H1 (cell line): Measurements from ENCODE around the gene NUBPL. TPM values are rescaled to one million over a fixed set of nuclear protein-coding genes. Genes with fewer than 3 reads are reported as not detected.

Experiments used
- CTCF ChIA-PET: fragments of 300-600 bp; sonication (Branson Sonifier 250); formaldehyde crosslinking; loops from one replicate; lab custom pipeline; 2021; ENCODE audit not compliant: partially characterized antibody; lab: Charles Lee
- POLR2A ChIA-PET: fragments of 300-600 bp; sonication (Branson Sonifier 250); formaldehyde crosslinking; loops from one replicate; lab custom pipeline; 2021; ENCODE audit warnings: inconsistent platforms; ENCODE audit not compliant: partially characterized antibody; lab: Charles Lee
- DNase-seq, 2 experiments: peaks; one replicate each; pipeline versions ENCODE4 v3.0.0 to v3.0.0-alpha.2; 2010 to 2022; ENCODE audit warnings: low spot score in 2 of 2, low read depth in 1 of 2, mixed read lengths in 1 of 2
- FAIRE-seq: peaks from 2 replicates; lab custom pipeline; 2011; peaks lifted over from hg19 to GRCh38; lab: Jason Lieb, UNC
- H2AFZ ChIP-seq: 2 replicates; pipeline ENCODE4 v1.8.1; 2012; ENCODE audit warnings: low read length, inconsistent platforms
- H2AK5ac ChIP-seq: 2 replicates; pipeline ENCODE4 v1.6.1; 2013; ENCODE audit warnings: low read depth, low read length
- H2BK120ac ChIP-seq: replicated peaks from 2 replicates; pipeline ENCODE3; 2013; ENCODE audit warnings: low read depth, low read length, inconsistent platforms
- H2BK12ac ChIP-seq: 2 replicates; pipeline ENCODE4 v1.6.1; 2013; ENCODE audit warnings: low read depth, low read length
- H2BK15ac ChIP-seq: 2 replicates; pipeline ENCODE4 v1.6.1; 2013; ENCODE audit warnings: low read length
- H2BK20ac ChIP-seq: 2 replicates; pipeline ENCODE4 v1.6.1; 2013; ENCODE audit warnings: low read length
- H2BK5ac ChIP-seq: 2 replicates; pipeline ENCODE4 v1.6.1; 2013; ENCODE audit warnings: low read depth, low read length
- H3K14ac ChIP-seq: 2 replicates; pipeline ENCODE4 v1.6.1; 2013; ENCODE audit warnings: inconsistent platforms; ENCODE audit not compliant: insufficient read length
- H3K18ac ChIP-seq: 2 replicates; pipeline ENCODE4 v1.6.1; 2013; ENCODE audit warnings: low read length; ENCODE audit errors: extremely low read depth
- H3K23ac ChIP-seq: 2 replicates; pipeline ENCODE4 v1.6.1; 2013; ENCODE audit warnings: inconsistent platforms; ENCODE audit not compliant: insufficient read length
- H3K23me2 ChIP-seq: 2 replicates; pipeline ENCODE4 v1.6.1; 2013; ENCODE audit warnings: low read depth, low read length
- H3K27ac ChIP-seq: 2 replicates; pipeline ENCODE4 v1.6.1; 2011; ENCODE audit warnings: low read depth, low read length, inconsistent platforms
- H3K27me3 ChIP-seq, 4 experiments: replicated peaks in 1 of 4; 1 replicate in 1 of 4; 2 replicates in 3 of 4; pipeline versions ENCODE4 v1.6.1 to v1.8.1; 2011 to 2013; ENCODE audit warnings: low read length in 3 of 4, mild to moderate bottlenecking in 3 of 4, inconsistent platforms in 2 of 4, mixed read lengths in 2 of 4, moderate library complexity in 1 of 4; ENCODE audit not compliant: control insufficient read depth in 3 of 4, insufficient read depth in 3 of 4; ENCODE audit errors: extremely low read depth in 1 of 4
- H3K36me3 ChIP-seq, 4 experiments: 2 replicates each; pipeline versions ENCODE4 v1.6.1 to v1.8.1; 2011 to 2013; ENCODE audit warnings: mild to moderate bottlenecking in 4 of 4, low read length in 3 of 4, moderate library complexity in 2 of 4, control low read depth in 1 of 4, inconsistent platforms in 1 of 4; ENCODE audit not compliant: insufficient read depth in 4 of 4, control insufficient read depth in 2 of 4
- H3K4ac ChIP-seq: replicated peaks from 2 replicates; pipeline ENCODE3; 2013; ENCODE audit warnings: low read length, low read depth, mixed read lengths, inconsistent platforms; ENCODE audit not compliant: insufficient read length
- H3K4me1 ChIP-seq, 4 experiments: replicated peaks in 1 of 4; 1 replicate in 1 of 4; 2 replicates in 3 of 4; pipeline versions ENCODE4 v1.6.1 to v1.8.1; 2011 to 2013; ENCODE audit warnings: low read length in 3 of 4, inconsistent platforms in 2 of 4, mixed read lengths in 1 of 4; ENCODE audit not compliant: insufficient read depth in 4 of 4, control insufficient read depth in 3 of 4
- H3K4me2 ChIP-seq, 2 experiments: 2 replicates each; pipeline versions ENCODE4 v1.6.1 to v1.8.1; 2011 to 2013; ENCODE audit warnings: low read depth in 2 of 2, low read length in 2 of 2, control low read depth in 1 of 2, inconsistent platforms in 1 of 2, mild to moderate bottlenecking in 1 of 2; ENCODE audit not compliant: insufficient read depth in 1 of 2
- H3K4me3 ChIP-seq, 4 experiments: fragments of 200-600, 300-600 bp in 1 of 4; sonication (generic), shearing (Covaris generic), sonication (Bioruptor Twin) in 1 of 4; 2 replicates each; pipeline versions ENCODE4 v1.5.1 to v1.8.1; 2011 to 2016; ENCODE audit warnings: low read length in 4 of 4, low read depth in 3 of 4, control low read depth in 2 of 4, inconsistent platforms in 2 of 4, mild to moderate bottlenecking in 2 of 4, mixed read lengths in 1 of 4, moderate library complexity in 1 of 4; ENCODE audit not compliant: insufficient read depth in 2 of 4; ENCODE audit errors: extremely low read depth in 1 of 4
- H3K56ac ChIP-seq: replicated peaks from 2 replicates; pipeline ENCODE3; 2013; ENCODE audit warnings: low read depth, mild to moderate bottlenecking, mixed read lengths, low read length, inconsistent platforms; ENCODE audit not compliant: insufficient read length
- H3K79me1 ChIP-seq: 2 replicates; pipeline ENCODE4 v1.6.1; 2013; ENCODE audit warnings: low read depth, low read length, control low read depth
- H3K79me2 ChIP-seq, 2 experiments: 2 replicates each; pipeline versions ENCODE4 v1.6.1 to v1.8.1; 2012 to 2013; ENCODE audit warnings: low read length in 2 of 2, mild to moderate bottlenecking in 2 of 2, inconsistent platforms in 1 of 2; ENCODE audit not compliant: insufficient read depth in 2 of 2, control insufficient read depth in 1 of 2
- H3K9ac ChIP-seq, 4 experiments: replicated peaks in 1 of 4; 1 replicate in 1 of 4; 2 replicates in 3 of 4; pipeline versions ENCODE4 v1.6.1 to v1.8.1; 2011 to 2013; ENCODE audit warnings: low read depth in 3 of 4, low read length in 3 of 4, control low read depth in 2 of 4, mild to moderate bottlenecking in 2 of 4, moderate library complexity in 2 of 4, inconsistent platforms in 1 of 4; ENCODE audit errors: extremely low read depth in 1 of 4
- H3K9me3 ChIP-seq, 2 experiments: 2 replicates each; pipeline versions ENCODE4 v1.6.1 to v1.8.1; 2012 to 2013; ENCODE audit warnings: mild to moderate bottlenecking in 2 of 2, moderate library complexity in 2 of 2, control low read depth in 1 of 2, inconsistent platforms in 1 of 2, low read depth in 1 of 2, low read length in 1 of 2, mixed read lengths in 1 of 2; ENCODE audit not compliant: insufficient read depth in 2 of 2
- H4K20me1 ChIP-seq, 2 experiments: replicated peaks in 1 of 2; 2 replicates each; pipeline versions ENCODE3 to v1.8.1; 2011 to 2013; ENCODE audit warnings: inconsistent platforms in 2 of 2, low read length in 2 of 2, mild to moderate bottlenecking in 1 of 2; ENCODE audit not compliant: insufficient read depth in 2 of 2, control insufficient read depth in 1 of 2
- H4K5ac ChIP-seq: 2 replicates; pipeline ENCODE4 v1.6.1; 2013; ENCODE audit warnings: low read length, low read depth, mixed read lengths, inconsistent platforms; ENCODE audit not compliant: insufficient read length
- H4K8ac ChIP-seq: 2 replicates; pipeline ENCODE4 v1.8.0; 2013; ENCODE audit warnings: mild to moderate bottlenecking, moderate library complexity, low read length, inconsistent platforms; ENCODE audit not compliant: insufficient read depth; ENCODE audit errors: extremely low read depth
- H4K91ac ChIP-seq: replicated peaks from 2 replicates; pipeline ENCODE3; 2013; ENCODE audit warnings: low read length, mixed read lengths, inconsistent platforms; ENCODE audit not compliant: insufficient read length
- CHD1 ChIP-seq: IDR thresholded peaks from 2 replicates; pipeline ENCODE4 v1.6.1; 2012; ENCODE audit warnings: low read depth, low read length, improper control_type of control experiment
- FOSL1 ChIP-seq: IDR thresholded peaks from 2 replicates; pipeline ENCODE4 v1.6.1; 2011; ENCODE audit warnings: mild to moderate bottlenecking, low read depth, low read length, moderate library complexity; ENCODE audit not compliant: insufficient read depth
- POLR2AphosphoS5 ChIP-seq: IDR thresholded peaks from 2 replicates; pipeline ENCODE4 v1.6.1; 2011; ENCODE audit warnings: low read depth, low read length
- POU5F1 ChIP-seq: IDR thresholded peaks from 2 replicates; pipeline ENCODE4 v1.6.1; 2011; ENCODE audit warnings: low read depth, mild to moderate bottlenecking, low read length, moderate library complexity
- RNF2 ChIP-seq: fragments of 200-900, 300-1000 bp; sonication (generic); IDR thresholded peaks from 2 replicates; pipeline ENCODE4 v1.7.1; 2016; ENCODE audit warnings: borderline replicate concordance, low read depth, mild to moderate bottlenecking, antibody characterized with exemption, low read length; ENCODE audit not compliant: poor library complexity, severe bottlenecking; ENCODE audit errors: missing control alignments
- SRF ChIP-seq: IDR thresholded peaks from 2 replicates; pipeline ENCODE4 v1.6.1; 2011; ENCODE audit warnings: mild to moderate bottlenecking, low read depth, low read length, moderate library complexity
- WGBS, 2 experiments: shearing (Covaris generic) in 1 of 2; methylation state at CpG; one replicate each; pipeline versions ENCODE4 v1.1.6 to v1.1.7; 2013 to 2015; ENCODE audit warnings: low lambda C conversion rate in 2 of 2, mixed read lengths in 2 of 2, inconsistent platforms in 1 of 2, low coverage in 1 of 2, missing lambda C conversion rate in 1 of 2; ENCODE audit not compliant: insufficient replicate concordance in 2 of 2, insufficient coverage in 1 of 2, insufficient read length in 1 of 2; ENCODE audit errors: extremely low coverage in 1 of 2, missing lambda C conversion rate in 1 of 2; 5-methylcytosine and 5-hydroxymethylcytosine counted together
- polyA plus RNA-seq, 7 experiments: library from polyadenylated mRNA; depleted of rRNA in 3 of 7; stranded (reverse) in 5 of 7; unstranded in 2 of 7; fragments of >200 nt in 5 of 7; fragments of 200-250 nt in 2 of 7; gene quantifications; 1 replicate in 5 of 7; 2 replicates in 1 of 7; 4 replicates in 1 of 7; pipeline versions ENCODE4 v1.2.1 to v1.2.3, GENCODE V29; 2011 to 2013; ENCODE audit warnings: missing spikeins in 2 of 7, mixed read lengths in 2 of 7
- total RNA-seq: library from RNA; stranded (reverse); fragmentation: NEBNext Ultra II Directional; extraction: Animal tissue kit (Norgen Biotek cat#: 25700); gene quantifications from 2 replicates; pipeline ENCODE4 v1.2.1, GENCODE V29; 2021

Gene NUBPL
- total and polyA plus RNA-seq, 2 of the 8 experiments (the other 6 are each of a cell fraction or from before 2014, with no cell fraction given) = 1.6 to 6.8 TPM

DNA sequence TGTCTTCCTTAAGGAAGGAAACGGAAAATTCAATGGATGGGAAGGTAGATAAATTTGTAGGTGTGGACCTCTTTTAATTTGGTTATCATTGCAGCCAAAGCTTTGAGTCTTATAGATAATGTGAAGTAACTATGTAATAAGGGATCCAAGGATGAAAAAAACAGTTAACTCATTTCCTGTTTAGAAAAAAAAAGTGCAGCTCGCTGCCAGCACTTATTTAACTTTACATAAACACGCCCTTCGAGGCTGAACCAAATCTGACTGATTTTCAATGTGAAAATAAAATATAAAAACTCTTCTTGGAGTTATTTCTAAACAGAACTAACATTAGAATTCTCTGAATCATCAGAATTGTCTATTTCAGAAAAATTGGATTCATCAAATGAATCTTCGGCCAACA lies 7.0 kb downstream of the NUBPL start:
- no peak overlapping the region for H2BK20ac ChIP-seq
- H3K9ac ChIP-seq = no peak overlapping the region
- no peak overlapping the region for H3K4me3 ChIP-seq
- ChIA-PET POLR2A (no interaction called here), CTCF (no interaction called here)
- H3K36me3 ChIP-seq = no peaks in the 10 kb centered on the region
- no peaks in the 10 kb centered on the region for H3K27me3 ChIP-seq
- H3K9me3 ChIP-seq = peaks cover 0 to 10% of the 10 kb centered on the region in 2 experiments; a peak in 1 of 4 replicates
- H3K4me1 ChIP-seq = no peaks in the 10 kb centered on the region
- H2AK5ac ChIP-seq = no peak overlapping the region
- no peak overlapping the region for H2BK5ac ChIP-seq
- no peaks in the 10 kb centered on the region for H4K20me1 ChIP-seq
- 93% methylated on average over 5 of the region's 5 CpGs; no CpG with 5 or more reads in 1 of the 2 experiments for WGBS, 2 experiments
- no peaks in the 10 kb centered on the region for H3K79me2 ChIP-seq
- no peak overlapping the region for H4K91ac ChIP-seq
- no peak for FAIRE-seq
- H3K4me2 ChIP-seq = no peak overlapping the region
- H2BK120ac ChIP-seq = no peak overlapping the region
- no peak overlapping the region for H2BK15ac ChIP-seq
- no peak overlapping the region for H3K27ac ChIP-seq
- no peak overlapping the region for H4K5ac ChIP-seq
- H4K8ac ChIP-seq = no peak overlapping the region
- H3K14ac ChIP-seq = no peak overlapping the region
- H3K18ac ChIP-seq = no peak overlapping the region
- no peaks in the 10 kb centered on the region for H3K79me1 ChIP-seq
- no peak overlapping the region for H2BK12ac ChIP-seq
- H3K23ac ChIP-seq = no peak overlapping the region
- H2AFZ ChIP-seq = no peak overlapping the region
- no peak for DNase-seq
- no peak overlapping the region for H3K4ac ChIP-seq
- no peak overlapping the region for H3K56ac ChIP-seq
- H3K23me2 ChIP-seq = no peaks in the 10 kb centered on the region
- no peak for TF ChIP-seq RNF2
- TF ChIP-seq POLR2AphosphoS5 = no peak
- no peak for TF ChIP-seq FOSL1
- no peak for TF ChIP-seq POU5F1
- TF ChIP-seq CHD1 = no peak
- no peak for TF ChIP-seq SRF
